SK-N-MC (cell line): ENCODE measurements around the gene H2AZ2.

ENCODE experiments used
- EZH2 ChIP-seq: fragments of 200-600 bp; sonication (generic); IDR thresholded peaks from one replicate; pipeline ENCODE4 v1.6.1; 2017; ENCODE audit warnings: antibody characterized with exemption
- POLR2AphosphoS5 ChIP-seq: IDR thresholded peaks from 2 replicates; pipeline ENCODE4 v1.6.1; 2012; ENCODE audit warnings: mild to moderate bottlenecking, low read depth, low read length, borderline replicate concordance

- peak; percentile 94 for TF ChIP-seq POLR2AphosphoS5
- no peak for TF ChIP-seq EZH2
Observed at GRCh38 chr7:44796504-44797328, 51.2 kb downstream of the H2AZ2 start, which contains the start of gene PPIA.
